GM18507 (cell line): ENCODE data around the gene BAHCC1.

Experiments used
- DNase-seq: peaks from one replicate; pipeline ENCODE4 v3.0.0; 2011; ENCODE audit warnings: low read depth; ENCODE audit not compliant: insufficient read length; ENCODE audit errors: extremely low spot score
- FAIRE-seq: peaks from 2 replicates; lab custom pipeline; 2011; peaks lifted over from hg19 to GRCh38; lab: Jason Lieb, UNC

BAHCC1 gene

DNA sequence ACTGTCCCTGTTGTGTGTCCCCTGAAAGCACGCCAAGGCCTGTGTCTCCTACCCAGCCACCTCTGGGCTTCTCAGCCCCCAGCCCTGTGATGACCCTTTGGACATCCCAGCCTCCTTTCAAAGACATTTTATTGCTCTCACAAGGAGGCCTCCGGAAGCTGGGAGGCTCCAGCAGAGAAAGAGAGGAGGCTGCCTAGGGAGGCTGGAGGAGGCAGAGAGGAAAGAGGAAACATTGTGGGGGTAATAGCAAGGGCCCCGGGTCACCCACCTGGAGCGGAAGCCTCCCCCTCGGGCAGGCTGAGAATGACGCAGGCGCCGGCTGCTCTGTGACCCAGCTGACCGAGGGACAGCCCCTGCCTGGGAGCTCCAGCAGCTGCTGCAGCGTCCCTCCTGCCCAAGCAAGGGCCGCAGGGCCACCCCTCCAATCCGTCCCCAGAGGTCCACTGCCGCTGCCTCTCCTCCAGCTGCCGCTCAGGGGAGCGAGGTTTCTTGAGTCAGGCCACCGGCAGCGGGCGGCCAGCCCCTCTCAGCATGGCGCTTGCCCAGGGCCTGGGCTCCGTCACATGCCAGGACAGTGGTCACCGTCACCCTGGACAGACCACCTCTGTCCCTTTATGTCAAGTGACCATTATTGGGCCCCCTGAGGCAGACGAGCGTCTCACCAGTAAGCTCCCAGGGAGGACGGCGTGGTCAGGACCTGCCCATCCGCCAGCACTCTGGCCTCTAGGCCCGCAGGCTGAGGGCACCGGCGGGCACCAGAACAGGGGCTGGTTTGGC lies 88.0 kb downstream of the BAHCC1 start:
- DNase-seq, result no peak
- FAIRE-seq, result no peak

DNA sequence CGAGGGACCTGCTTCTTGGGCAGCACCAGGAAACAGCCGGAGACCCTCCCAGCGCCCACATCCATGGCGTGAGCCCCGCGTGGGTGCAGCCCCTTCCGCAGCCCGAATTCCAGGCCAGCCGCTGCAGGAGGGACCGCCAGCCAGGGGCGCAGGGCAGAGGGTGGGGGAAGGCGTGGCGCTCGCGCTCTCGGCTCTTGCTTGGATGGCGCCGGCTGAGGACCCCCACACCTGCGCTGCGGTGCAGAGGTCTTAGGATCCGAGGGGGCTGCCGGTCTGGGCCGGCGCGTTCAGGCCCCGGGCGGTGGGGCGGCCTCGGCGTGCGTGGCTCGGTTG lies 88.6 kb downstream of the BAHCC1 start:
- FAIRE-seq, result no peak
- DNase-seq, result no peak

GRCh38 chr17:81484195-81484979 lies 89.1 kb downstream of the BAHCC1 start:
- DNase-seq (peak; percentile 82), FAIRE-seq (peak; percentile 64)

DNA sequence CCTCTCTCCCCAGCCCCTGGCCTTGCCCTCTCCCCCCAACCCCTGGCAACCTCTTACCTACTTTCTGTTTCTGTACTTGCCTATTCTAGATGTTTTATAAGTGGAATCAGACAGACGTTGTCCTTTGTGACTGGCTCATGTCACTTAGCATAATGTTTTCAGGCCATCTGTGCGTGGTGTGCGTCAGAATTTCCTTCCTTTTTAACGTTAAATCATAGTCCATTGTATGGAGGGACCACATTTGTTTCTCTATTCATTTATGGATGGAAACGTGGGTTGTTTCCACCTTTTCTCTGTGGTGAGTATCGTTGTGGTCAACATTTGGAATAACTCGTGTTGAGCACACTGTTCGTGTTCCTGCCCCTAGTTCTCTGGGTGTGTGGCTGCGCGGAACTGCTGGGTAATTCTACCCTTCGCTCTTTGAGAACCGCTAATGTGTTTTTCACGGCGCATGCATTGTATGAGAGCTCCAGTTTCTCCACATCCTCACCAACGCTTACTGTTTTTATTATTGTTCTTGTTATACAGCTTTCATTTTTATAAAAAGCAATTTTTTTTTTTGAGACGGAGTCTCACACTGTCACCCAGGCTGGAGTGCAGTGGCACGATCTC lies 91.0 kb downstream of the BAHCC1 start:
- no peak for FAIRE-seq
- no peak for DNase-seq

GRCh38 chr17:81487089-81487486 lies 91.8 kb downstream of the BAHCC1 start:
- FAIRE-seq (no peak), DNase-seq (no peak)

GRCh38 chr17:81487487-81488275 lies 92.4 kb downstream of the BAHCC1 start:
- DNase-seq (peak; percentile 91), FAIRE-seq (peak; percentile 68)

- FAIRE-seq, result no peak
- no peak for DNase-seq
Observed at GRCh38 chr17:81488276-81488860, 93.1 kb downstream of the BAHCC1 start.

DNA sequence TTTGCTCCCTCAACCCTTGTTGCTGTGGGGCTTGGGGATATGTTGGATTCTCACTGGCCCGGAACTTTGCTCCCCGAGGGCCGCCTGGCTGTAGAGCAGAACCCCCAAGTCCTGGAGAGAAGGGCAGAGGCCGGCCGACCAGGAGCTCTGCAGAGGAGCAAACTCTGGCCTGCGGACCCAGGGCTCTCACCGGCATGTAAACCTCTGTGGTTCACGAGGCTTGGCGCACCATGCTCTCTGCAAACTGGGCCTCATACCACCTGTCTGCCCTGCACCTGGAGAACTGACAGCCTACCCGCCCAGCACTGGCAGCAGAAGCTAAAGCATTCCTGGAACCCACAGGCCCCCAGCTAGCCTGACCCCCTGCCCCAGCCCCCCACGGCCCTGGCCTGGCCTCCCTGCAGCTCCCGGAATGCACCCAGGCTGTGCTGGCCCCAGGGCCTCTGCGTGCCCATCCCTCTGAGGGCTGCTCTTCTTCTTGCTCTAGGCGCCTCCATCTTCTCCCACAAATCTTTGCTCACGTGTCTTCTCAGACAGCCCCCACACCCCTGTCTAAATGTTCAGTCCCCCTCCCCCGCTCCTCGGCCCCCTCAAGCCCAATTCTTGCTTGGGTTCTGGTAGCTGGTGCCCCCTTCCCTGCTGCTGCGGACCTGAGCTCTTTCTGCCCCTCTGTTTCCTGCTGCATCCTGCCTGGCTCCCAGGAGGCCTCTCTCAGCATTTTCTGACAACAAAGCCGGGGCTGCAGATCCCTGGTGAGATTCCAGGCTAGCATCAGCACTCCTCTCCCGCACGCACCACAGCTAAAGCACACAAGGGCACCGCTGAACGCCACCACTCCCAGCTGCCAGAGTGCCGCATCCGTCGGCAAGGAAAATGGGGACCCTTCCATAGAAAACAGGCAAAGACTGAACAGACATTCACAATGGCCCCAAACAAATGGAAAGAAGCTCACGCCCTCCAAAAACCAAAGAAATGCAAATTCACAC lies 94.0 kb downstream of the BAHCC1 start:
- FAIRE-seq (no peak), DNase-seq (no peak)

DNA sequence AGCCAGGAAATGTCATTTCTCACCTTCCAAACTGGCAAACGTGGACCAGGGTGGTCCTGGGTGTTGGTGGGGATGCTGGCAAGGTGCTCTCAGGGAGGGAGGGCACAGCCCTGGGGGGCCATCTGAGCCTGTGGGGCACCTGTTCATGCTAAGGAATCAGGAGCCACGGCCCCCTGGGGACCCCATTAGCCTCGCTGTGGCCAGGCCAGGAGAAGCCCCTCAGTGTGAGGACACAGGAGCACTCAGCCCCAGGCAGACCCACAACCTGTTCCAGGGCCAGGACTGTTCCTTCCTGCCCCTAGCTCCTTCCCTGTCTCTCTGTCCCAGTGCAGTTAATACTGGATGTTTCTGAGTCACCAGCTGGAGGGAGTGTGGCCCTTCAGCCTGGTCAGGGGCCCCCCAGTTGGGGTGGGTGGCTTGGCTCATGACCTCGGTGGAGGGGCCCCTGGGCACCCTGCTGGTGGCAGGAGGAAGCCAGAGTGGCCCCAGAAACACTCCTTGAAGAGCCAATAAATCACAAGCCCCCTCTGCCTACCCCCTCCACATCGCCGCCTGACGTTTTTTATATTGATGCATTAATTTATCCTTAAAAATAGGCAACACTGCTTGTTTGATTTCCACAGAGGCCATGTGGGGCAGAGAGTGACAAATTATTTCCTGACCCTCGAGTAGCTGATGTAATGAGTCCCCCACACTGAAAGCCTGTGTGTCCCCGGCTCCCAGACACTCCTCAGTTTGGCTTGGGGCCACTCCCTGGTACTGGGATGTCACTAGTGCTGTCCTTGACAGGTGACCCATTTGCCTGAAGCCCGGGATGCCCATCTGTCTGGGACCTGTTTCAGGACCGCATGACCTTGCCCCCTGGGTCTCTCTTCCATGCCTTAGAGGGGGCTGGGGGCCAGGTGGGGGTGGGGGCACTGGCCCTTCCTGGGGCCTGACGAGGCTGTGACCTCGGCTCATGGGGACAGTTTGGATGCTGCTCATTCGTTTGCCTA lies 95.0 kb downstream of the BAHCC1 start:
- DNase-seq (no peak), FAIRE-seq (no peak)

DNA sequence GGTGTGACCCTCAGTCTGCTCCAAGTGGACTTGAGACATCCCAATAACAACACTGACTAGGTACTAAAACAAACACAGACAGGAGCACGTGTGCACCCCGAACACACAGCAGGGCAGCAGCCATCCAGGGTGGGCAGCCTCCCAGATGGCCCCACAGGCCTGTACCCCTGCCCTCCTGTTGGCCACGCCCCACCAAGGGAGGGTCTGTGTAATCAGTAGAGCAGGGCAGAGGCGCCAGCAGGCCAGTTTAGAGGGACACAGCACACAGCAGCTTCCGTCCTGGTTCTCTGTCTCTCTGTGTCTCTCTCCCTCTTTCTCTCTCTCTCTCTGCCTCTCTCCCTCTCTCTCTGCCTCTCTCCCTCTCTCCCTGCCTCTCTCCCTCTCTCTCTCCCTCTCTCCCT lies 95.9 kb downstream of the BAHCC1 start:
- FAIRE-seq, result no peak
- DNase-seq, result no peak

GRCh38 chr17:81491761-81492160 lies 96.5 kb downstream of the BAHCC1 start:
- FAIRE-seq, result no peak
- DNase-seq, result no peak

DNA sequence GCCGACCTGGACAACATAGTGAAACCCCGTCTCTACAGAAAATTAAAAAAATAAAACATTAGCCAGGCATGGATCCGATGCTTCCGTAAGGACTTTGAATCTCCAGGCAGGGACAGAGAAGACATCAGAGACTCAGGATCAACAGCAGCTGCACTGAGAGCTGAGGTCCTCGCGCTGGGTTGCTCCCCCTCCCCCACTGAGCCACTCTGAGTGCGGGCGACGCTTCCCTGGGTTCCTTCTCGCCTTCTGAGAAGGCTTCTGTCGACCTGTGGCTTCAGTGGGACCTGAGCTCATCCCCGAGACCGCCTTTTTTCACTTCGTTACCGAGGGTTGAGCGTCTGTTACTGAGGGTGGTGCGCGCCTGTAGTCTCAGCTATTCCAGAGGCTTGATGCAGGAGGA lies 96.9 kb downstream of the BAHCC1 start:
- FAIRE-seq, result no peak
- DNase-seq, result no peak

DNA sequence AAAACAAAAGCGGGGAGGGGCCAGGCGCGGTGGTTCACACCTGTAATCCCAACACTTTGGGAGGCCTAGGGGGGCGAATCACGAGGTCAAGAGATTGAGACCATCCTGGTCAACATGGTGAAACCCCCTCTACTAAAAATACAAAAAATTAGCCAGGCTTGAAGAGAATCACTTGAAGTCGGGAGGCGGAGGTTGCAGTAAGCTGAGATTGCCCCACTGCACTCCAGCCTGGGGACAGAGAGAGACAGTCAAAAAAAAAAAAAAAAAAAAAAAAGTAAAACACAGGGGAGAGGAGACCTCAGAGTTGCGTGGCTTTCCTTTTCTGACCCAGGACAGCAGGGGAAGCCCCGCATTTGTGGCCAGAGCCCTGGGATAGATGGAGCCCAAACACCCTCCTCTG lies 97.4 kb downstream of the BAHCC1 start:
- no peak for DNase-seq
- no peak for FAIRE-seq

GRCh38 chr17:81493198-81494038 lies 98.2 kb downstream of the BAHCC1 start:
- FAIRE-seq, result no peak
- no peak for DNase-seq

GRCh38 chr17:81494626-81495377 lies 99.5 kb downstream of the BAHCC1 start:
- FAIRE-seq (peak; percentile 72), DNase-seq (no peak)
